HG02943 (cell line): ENCODE data around the gene CHID1.

ENCODE experiments used
- ATAC-seq: cut with Tn5 transposase; IDR thresholded peaks from one replicate; pipeline ENCODE4 v1.9.1; 2021; ENCODE audit warnings: mild to moderate bottlenecking, low read depth, moderate library complexity; ENCODE audit not compliant: unreplicated experiment

CHID1 gene

GRCh38 chr11:867856-868358, 42.7 kb downstream of the CHID1 start:
- no peak for ATAC-seq

- ATAC-seq = no peak
These were observed 44.1 kb downstream of the CHID1 start for GRCh38 chr11:866481-866880.

DNA sequence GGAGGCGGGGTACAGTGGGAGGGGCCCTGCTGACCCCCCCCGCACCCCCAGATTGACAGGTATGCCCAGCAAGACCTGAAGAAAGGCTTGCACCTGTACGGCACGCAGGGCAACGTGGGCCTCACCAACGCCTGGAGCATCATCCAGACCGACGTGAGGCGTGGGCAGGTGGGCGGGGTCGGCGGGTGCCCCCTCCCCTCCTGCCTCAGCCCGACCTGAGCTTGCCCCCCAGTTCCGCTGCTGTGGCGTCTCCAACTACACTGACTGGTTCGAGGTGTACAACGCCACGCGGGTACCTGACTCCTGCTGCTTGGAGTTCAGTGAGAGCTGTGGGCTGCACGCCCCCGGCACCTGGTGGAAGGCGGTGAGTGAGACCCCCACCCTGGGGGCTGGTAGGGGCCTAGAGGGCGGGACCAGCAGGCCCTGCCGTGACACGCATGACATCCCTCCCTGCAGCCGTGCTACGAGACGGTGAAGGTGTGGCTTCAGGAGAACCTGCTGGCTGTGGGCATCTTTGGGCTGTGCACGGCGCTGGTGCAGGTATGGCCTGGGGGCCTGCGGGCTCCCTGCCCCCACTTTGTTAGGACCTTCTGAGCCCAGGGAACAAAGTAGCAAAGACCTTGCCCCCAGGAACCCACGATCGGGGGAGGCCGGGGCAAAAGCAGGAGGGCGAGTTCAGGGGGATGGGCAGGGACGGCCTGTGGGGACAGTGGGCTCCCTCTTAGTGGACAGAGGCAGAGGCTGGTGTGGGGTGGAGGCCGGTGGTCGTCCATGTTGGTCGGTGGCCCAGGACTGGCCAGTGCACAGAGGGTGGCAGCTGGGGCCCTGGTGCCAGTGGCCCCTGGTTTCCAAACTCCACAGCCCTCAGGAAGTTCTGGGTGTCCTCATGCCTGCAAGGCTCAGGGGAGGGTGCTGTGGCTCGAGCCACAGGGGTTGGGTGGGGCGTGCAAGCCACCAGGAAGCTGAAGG, 44.9 kb downstream of the CHID1 start:
- no peak for ATAC-seq

DNA sequence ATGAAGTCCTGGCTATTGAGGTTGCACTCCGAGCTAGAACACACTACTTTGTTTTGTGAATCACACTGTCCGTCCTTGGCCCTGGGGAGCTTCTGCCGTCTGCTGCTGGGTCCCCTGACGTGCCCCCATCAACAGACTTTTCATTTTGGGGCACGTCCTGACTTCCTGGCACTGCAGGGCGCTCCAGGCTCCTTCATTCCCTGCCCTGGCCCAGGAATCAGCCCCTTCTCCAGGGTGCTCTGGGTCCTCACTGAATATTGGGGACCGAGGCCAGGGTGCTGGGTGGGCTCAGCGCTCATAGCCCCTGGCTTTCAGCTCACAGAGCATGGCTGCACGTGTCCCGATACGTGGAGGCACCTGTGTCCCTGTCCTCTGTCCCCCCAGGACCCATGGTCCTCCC, 45.7 kb downstream of the CHID1 start:
- ATAC-seq = no peak

- ATAC-seq = no peak
These were observed 46.4 kb downstream of the CHID1 start for GRCh38 chr11:863910-864827.

DNA sequence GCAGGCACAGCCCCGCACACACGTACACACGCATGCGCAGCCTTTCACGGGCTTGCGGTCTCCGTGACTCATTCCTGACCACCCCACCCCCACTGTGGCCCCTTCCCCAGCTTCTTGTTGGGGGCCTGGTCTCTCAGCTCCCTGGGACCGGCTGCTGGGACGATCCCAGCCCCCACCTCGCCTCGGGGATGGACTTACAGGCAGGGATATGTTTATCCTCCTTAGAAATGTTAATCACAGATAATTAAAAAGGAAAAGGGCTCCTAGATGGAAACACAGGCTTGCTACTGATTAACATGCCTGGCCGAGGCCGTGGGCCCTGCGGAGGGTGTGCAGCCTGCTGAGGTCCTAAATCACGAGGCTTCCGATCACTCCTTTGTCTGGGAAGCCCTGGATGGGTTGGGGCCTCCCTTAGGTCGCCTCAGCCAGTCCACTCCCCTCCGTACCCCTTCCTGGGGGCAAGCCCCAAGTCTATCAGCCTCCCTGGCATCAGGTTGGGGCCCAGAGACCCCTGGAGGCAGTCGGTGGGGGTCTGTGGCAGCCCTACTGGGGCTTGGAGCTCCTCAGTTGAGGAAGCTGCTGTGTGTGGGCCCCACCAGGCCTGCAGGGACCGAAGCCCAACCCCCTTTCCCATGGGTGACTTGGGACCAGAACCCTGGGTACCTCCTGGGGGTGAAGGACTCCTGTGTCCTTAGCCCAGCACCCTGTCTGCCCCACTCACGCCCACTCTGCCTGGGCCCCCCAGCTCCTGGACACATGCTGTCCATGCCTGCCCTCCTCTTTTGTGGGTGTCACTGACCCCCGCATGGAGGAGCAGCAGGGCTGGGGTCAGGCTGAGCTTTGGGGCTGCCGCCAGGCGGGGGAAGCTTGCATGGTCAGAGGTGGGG, 47.3 kb downstream of the CHID1 start:
- no peak for ATAC-seq

- ATAC-seq = no peak
These were observed 48.0 kb downstream of the CHID1 start for GRCh38 chr11:862696-863022.

DNA sequence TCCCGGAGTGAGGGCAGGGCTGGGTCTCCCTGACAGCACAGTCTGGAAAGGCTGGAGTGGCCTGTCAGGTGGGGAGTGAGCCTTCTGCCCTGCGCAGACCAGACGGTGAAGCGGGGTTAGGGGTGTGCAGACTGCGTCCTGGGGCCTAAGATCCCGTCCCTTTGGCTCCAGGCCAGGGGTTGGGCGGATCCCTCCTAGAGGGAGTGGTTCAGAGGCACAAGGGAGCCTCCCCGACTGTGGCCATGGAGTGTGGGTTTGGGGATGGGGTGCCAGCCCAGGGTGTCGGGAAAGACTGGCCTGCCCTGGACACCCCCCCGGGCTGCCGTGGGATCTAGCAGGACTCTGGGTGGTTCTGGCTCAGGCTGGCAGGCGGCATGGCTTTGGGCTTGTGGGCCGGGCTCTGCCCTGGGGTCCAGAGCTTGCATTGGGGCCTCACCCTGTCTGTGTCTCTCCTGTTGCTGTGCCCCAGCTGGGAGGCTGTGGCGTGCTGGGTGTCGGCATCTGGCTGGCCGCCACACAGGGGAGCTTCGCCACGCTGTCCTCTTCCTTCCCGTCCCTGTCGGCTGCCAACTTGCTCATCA, 48.4 kb downstream of the CHID1 start:
- no peak for ATAC-seq

- ATAC-seq = no peak
These were observed 49.5 kb downstream of the CHID1 start for GRCh38 chr11:861105-861479.

DNA sequence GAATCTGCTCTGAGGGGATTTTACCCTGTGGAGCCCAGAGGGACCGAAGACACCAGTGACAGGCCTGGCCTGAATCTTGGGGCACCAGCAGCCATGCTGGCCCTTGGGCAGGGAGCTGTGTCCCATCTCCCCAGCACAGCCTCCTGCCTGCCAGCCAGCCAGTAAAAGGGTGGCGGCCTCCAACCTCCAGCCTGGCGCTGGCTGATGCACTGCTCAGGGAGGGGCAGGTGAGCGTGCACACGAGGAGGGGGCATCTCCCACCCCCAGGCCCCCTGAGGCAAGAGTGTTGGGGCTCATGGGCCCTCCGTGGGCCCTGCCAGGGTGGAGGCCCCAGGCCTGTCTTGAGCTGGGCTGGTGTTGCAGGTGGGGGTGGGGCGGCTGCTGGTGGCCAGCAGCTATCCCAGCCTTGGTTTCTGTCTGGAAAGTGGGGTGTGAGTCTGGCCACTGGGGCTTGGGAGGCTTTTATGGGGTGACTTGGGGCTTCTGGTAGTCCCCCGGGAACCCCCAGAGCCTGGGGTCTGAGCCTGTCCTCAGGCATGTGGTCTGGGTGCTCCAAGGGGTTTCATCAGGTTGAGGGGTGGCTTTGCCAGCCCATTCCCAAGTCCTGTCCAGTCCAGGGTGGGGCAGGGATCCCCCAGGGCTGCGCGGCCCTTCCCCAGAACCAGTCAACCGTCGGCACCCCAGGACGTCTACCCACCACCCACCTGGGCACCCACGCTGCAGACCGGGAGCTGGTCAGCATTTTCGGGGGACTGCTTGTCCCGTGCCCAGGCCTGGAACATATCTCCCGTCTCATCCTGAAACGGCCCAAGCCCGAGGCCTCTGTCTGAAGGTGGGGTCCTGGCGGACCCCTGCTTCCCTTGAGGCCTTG, 50.1 kb downstream of the CHID1 start:
- no peak for ATAC-seq

DNA sequence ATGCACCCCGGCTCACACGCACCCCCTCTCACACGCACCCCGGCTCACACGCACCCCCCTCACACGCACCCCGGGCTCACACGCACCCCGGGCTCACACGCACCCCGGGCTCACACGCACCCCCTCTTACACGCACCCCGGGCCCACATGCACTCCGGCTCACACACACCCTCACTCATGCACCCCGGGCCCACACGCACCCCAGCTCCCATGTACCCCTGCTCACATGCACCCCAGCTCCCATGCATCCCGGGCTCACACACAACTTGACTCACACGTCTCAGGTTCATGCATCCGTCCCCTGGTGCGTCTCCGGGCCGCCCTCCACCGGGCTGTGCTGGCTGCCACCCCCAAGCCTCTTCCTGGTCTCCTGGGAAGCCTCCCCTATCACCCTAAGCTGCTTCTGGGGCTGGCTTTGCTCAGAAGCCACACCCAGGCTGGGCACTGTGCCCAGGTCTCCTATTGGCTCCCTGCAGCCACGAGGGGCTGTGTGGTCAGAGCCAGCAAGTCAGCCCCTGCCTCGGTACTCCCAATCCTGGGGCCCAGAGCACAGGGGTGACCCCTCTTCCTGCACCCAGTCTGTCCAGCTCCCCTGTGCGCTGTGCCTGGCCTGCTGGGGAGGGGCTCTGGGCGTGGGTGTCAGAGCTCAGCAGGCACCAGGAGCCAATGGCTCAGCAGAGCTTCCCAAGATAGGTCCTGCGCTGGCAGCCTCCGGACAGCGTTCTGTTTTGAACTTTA, 51.0 kb downstream of the CHID1 start:
- ATAC-seq = no peak

DNA sequence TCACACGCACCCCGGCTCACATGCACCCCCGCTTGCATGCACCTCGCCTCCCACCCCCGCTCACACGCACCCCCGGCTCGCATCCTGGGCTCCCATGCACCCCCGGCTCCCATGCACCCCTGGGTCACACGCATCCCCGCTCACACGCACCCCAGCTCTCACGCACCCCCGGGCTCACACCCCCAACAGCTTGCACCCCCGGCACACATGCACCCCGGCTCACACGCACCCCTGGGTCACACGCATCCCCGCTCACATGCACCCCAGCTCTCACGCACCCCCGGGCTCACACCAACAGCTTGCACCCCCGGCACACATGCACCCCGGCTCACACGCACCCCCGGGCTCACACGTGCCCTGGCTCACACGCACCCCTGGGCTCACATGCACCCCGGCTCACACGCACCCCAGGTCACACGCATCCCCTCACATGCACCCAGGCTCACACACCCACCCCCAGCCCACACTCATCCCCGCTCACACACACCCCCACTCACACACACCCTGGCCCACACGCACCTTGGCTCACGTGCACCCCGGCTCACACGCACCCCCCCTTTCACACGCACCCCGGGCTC, 51.8 kb downstream of the CHID1 start:
- no peak for ATAC-seq

DNA sequence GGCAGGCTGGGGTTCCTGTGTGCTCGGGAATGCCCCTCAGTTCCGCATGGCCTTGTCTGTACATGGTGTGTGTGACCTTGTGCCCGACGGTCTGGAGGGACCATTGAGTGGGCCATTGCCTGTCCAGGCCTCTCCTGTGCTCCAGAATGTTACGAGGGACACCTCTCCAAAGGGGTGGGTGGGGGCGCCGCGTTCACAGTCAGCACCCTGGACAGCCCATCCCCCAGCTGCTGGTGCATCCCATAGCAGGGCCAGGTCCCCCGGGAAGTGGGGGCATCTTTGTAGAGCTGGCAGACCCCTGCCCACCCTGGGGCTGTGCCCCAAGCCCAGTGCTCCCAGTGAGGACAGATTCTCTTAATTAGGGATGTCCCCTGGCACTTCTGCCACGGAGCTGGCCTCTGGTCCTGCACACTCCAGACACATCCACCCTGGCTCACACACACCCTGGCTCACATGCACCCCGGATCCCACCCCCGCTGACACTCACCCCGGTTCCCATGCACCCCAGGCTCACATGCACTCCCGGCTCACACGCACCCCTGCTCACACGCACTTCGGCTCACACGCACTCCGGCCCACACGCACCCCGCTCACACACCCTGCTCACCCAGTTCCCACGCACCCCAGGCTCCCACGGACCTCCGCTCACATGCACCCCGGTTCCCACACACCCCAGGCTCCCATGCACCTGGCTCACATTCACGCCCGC, 52.4 kb downstream of the CHID1 start:
- ATAC-seq = no peak

GRCh38 chr11:856397-856796, 54.2 kb downstream of the CHID1 start:
- ATAC-seq = no peak

GRCh38 chr11:855796-856195, 54.8 kb downstream of the CHID1 start:
- ATAC-seq = no peak

GRCh38 chr11:855330-855674, 55.3 kb downstream of the CHID1 start:
- ATAC-seq = no peak

GRCh38 chr11:854601-855329, 55.8 kb downstream of the CHID1 start:
- no peak for ATAC-seq
